ENCODE results near the gene MAP3K2. TPM values are rescaled to one million over a fixed set of nuclear protein-coding genes. Genes with fewer than 3 reads are reported as not detected.

The MAP3K2 gene
- total RNA-seq, 4 donors from 2014 or later = 29.4 to 37.4 (median 31.3) TPM

GRCh38 chr2:127427376-127428056, 39.7 kb upstream of the MAP3K2 start:
- no peak for DNase-seq
- Histone ChIP-seq H3K9me3 (no peaks in the 10 kb centered on the region), H3K27me3 (peaks cover 0 to 46% (median 2%) of the 10 kb centered on the region in 4 donors), H3K4me3 (no peak overlapping the region), H3K27ac (no peak overlapping the region), H3K36me3 (no peaks in the 10 kb centered on the region), H3K4me1 (peaks cover 11 to 18% (median 13%) of the 10 kb centered on the region in 3 donors)
- intact Hi-C loops (cut with DNase I) = loop anchor here (5.0 kb wide), 1 partner anchor 65 kb away; no protein-coding TSS in a partner anchor
- 85 to 100% methylated on average over 3 to 6 of the region's 7 CpGs for WGBS, 2 donors
- TF ChIP-seq POLR2A (IDR thresholded peaks at IDR 0.05) = no peak
- TF ChIP-seq CTCF (IDR thresholded peaks at IDR 0.05) = no peak

- Histone ChIP-seq H3K36me3 (no peaks in the 10 kb centered on the region), H3K27me3 (peaks cover 0 to 54% (median 3%) of the 10 kb centered on the region in 4 donors), H3K27ac (no peak overlapping the region), H3K4me3 (no peak overlapping the region), H3K9me3 (no peaks in the 10 kb centered on the region), H3K4me1 (peaks cover 12 to 20% (median 14%) of the 10 kb centered on the region in 3 donors)
- no peak for DNase-seq
- 89 to 90% methylated on average over 5 to 7 of the region's 10 CpGs for WGBS, 2 donors
- TF ChIP-seq POLR2A (IDR thresholded peaks at IDR 0.05) (no peak), CTCF (IDR thresholded peaks at IDR 0.05) (no peak)
- intact Hi-C loops (cut with DNase I) = loop anchor here (5.0 kb wide), 1 partner anchor 64 kb away; no protein-coding TSS in a partner anchor
Observed at GRCh38 chr2:127426501-127427354, 39.0 kb upstream of the MAP3K2 start.

GRCh38 chr2:127425540-127426490, 38.0 kb upstream of the MAP3K2 start:
- Histone ChIP-seq H3K27me3 (peaks cover 0 to 63% (median 3%) of the 10 kb centered on the region in 4 donors), H3K4me1 (peaks cover 12 to 20% (median 14%) of the 10 kb centered on the region in 3 donors), H3K36me3 (no peaks in the 10 kb centered on the region), H3K9me3 (no peaks in the 10 kb centered on the region), H3K4me3 (no peak overlapping the region), H3K27ac (no peak overlapping the region)
- no peak for DNase-seq
- TF ChIP-seq CTCF (IDR thresholded peaks at IDR 0.05) (no peak), POLR2A (IDR thresholded peaks at IDR 0.05) (no peak)
- intact Hi-C loops (cut with DNase I) = loop anchor here (5.0 kb wide), 1 partner anchor 64 kb away; no protein-coding TSS in a partner anchor
- WGBS, 2 donors = 89 to 90% methylated on average over 12 to 15 of the region's 16 CpGs

GRCh38 chr2:127424598-127425520, 37.1 kb upstream of the MAP3K2 start:
- H3K4me3 ChIP-seq = no peak overlapping the region
- no peaks in the 10 kb centered on the region for H3K36me3 ChIP-seq
- no peak overlapping the region for H3K27ac ChIP-seq
- TF ChIP-seq CTCF (IDR thresholded peaks at IDR 0.05) (no peak), POLR2A (IDR thresholded peaks at IDR 0.05) (no peak)
- intact Hi-C loops (cut with DNase I) = loop anchor here (5.0 kb wide), 1 partner anchor 63 kb away; no protein-coding TSS in a partner anchor
- H3K27me3 ChIP-seq = peaks cover 0 to 73% (median 3%) of the 10 kb centered on the region in 4 donors
- H3K4me1 ChIP-seq = peaks cover 12 to 20% (median 14%) of the 10 kb centered on the region in 3 donors
- 84 to 86% methylated on average over 7 to 11 of the region's 13 CpGs for WGBS, 2 donors
- DNase-seq = no peak
- no peaks in the 10 kb centered on the region for H3K9me3 ChIP-seq

Measured in esophagus squamous epithelium (tissue), 5 donors.